OCI-LY1 (cell line): ENCODE results near the gene OIT3.

Experiments used
- CTCF ChIP-seq: fragments of 200-600 bp; sonication (generic), shearing (Covaris generic); IDR thresholded peaks from 2 replicates; pipeline ENCODE4 v1.5.1; 2017; ENCODE audit warnings: mild to moderate bottlenecking, antibody characterized with exemption, low read length, moderate library complexity, mixed read lengths
- EZH2 ChIP-seq: fragments of 200-600 bp; sonication (generic), shearing (Covaris generic); IDR thresholded peaks from 2 replicates; pipeline ENCODE4 v1.8.0; 2017; ENCODE audit warnings: borderline replicate concordance, mixed run types, mild to moderate bottlenecking, antibody characterized with exemption, low read length, moderate library complexity, mixed read lengths

DNA sequence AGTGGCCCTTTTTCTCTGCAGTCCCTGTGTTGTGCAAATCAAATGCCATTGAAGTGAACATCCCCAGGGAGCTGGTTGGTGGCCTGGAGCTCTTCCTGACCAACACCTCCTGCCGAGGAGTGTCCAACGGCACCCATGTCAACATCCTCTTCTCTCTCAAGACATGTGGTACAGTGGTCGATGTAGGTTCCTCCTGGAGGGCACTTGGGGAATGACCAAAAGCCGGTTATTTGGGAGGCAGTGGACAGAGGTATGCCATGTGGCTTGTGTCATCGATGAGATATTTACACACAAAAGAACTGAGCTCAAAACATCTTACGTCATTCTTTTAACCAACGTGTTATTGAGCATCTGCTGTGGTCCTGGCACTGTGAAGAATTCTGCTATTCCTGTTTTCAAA is 19.7 kb downstream of the OIT3 start:
- TF ChIP-seq CTCF: no peak
- TF ChIP-seq EZH2: no peak
